ENCODE measurements around the gene OR8A1.

GRCh38 chr11:124538019-124538418 is 31.8 kb upstream of the OR8A1 start:
- TF ChIP-seq CTCF (IDR thresholded peaks at IDR 0.05; ENCODE audit: low read length) = no peak
- no peak for TF ChIP-seq EZH2 (IDR thresholded peaks at IDR 0.05; ENCODE audit: borderline replicate concordance, low read length)
